GM12878 (cell line): Measurements from ENCODE around the gene SPATS2L. TPM values are rescaled to one million over a fixed set of nuclear protein-coding genes. Genes with fewer than 3 reads are reported as not detected.

Experiments used
- ATAC-seq: fragments of 200-7000 bp; cut with Tn5 transposase; 3 replicates; pipeline ENCODE4 v1.9.1; 2020; ENCODE audit warnings: mild to moderate bottlenecking, moderate library complexity
- BruUV-seq: library from RNA; stranded (reverse); fragments of 400-500 nt; replicated peaks from 2 replicates; lab custom pipeline; 2021; lab: Mats Ljungman, UMichigan
- CTCF ChIA-PET: fragments of 300-600 bp; sonication (Branson Sonifier 250); formaldehyde crosslinking; extraction: SDS; loops from one replicate; lab custom pipeline; 2021; ENCODE audit warnings: inconsistent platforms; lab: Yijun Ruan, JAX
- POLR2A ChIA-PET: fragments of 350-600 bp; formaldehyde crosslinking; extraction: SDS; loops from one replicate; lab custom pipeline; 2021; ENCODE audit warnings: inconsistent platforms; lab: Charles Lee
- RAD21 ChIA-PET: fragments of 300-600 bp; sonication (Branson Sonifier 250); formaldehyde crosslinking; loops from one replicate; lab custom pipeline; 2023; ENCODE audit warnings: antibody characterized with exemption; ENCODE audit not compliant: unreplicated experiment; lab: Charles Lee
- SMC1A ChIA-PET: fragments of 300-600 bp; sonication (Branson Sonifier 250); formaldehyde crosslinking; loops from one replicate; lab custom pipeline; 2023; ENCODE audit not compliant: unreplicated experiment, uncharacterized antibody; lab: Charles Lee
- DNase-seq: peaks from one replicate; pipeline ENCODE4 v3.0.0-alpha.2; 2011; ENCODE audit warnings: low read depth, low spot score
- FAIRE-seq: peaks from 3 replicates; lab custom pipeline; 2011; peaks lifted over from hg19 to GRCh38; lab: Jason Lieb, UNC
- H2AFZ ChIP-seq: 2 replicates; pipeline ENCODE4 v1.6.0; 2011; ENCODE audit warnings: low read depth, low read length, control low read depth; ENCODE audit not compliant: control insufficient read depth
- H3K27ac ChIP-seq: 2 replicates; pipeline ENCODE4 v1.5.1; 2011; ENCODE audit warnings: control low read depth; ENCODE audit not compliant: control insufficient read depth, insufficient read depth
- H3K27me3 ChIP-seq, 2 experiments: replicated peaks in 1 of 2; 2 replicates each; pipeline versions ENCODE4 v1.6.0 to v1.6.1; 2011; ENCODE audit warnings: low read length in 1 of 2; ENCODE audit not compliant: control insufficient read depth in 2 of 2, insufficient read depth in 2 of 2
- H3K36me3 ChIP-seq, 2 experiments: 2 replicates each; pipeline ENCODE4 v1.5.1; 2011; ENCODE audit warnings: low read length in 1 of 2; ENCODE audit not compliant: control insufficient read depth in 2 of 2, insufficient read depth in 2 of 2
- H3K4me1 ChIP-seq: 2 replicates; pipeline ENCODE4 v1.6.1; 2011; ENCODE audit warnings: mild to moderate bottlenecking, low read length, moderate library complexity, mixed read lengths; ENCODE audit not compliant: control insufficient read depth, insufficient read depth
- H3K4me2 ChIP-seq: 2 replicates; pipeline ENCODE4 v1.6.0; 2011; ENCODE audit warnings: control low read depth; ENCODE audit not compliant: control insufficient read depth, insufficient read depth
- H3K4me3 ChIP-seq: fragments of 200-600 bp; sonication (generic); 2 replicates; pipeline ENCODE4 v1.5.1; 2016
- H3K79me2 ChIP-seq: 2 replicates; pipeline ENCODE4 v1.6.0; 2011; ENCODE audit warnings: low read length; ENCODE audit not compliant: control insufficient read depth, insufficient read depth
- H3K9ac ChIP-seq: 2 replicates; pipeline ENCODE4 v1.8.0; 2011; ENCODE audit warnings: low read length, control low read depth, mixed read lengths; ENCODE audit not compliant: control insufficient read depth, insufficient read depth
- H3K9me3 ChIP-seq: replicated peaks from 3 replicates; pipeline ENCODE4 v1.5.1; 2011; ENCODE audit warnings: mild to moderate bottlenecking, low read length; ENCODE audit not compliant: control insufficient read depth, insufficient read depth
- H4K20me1 ChIP-seq: 2 replicates; pipeline ENCODE4 v1.6.0; 2011; ENCODE audit not compliant: control insufficient read depth, insufficient read depth
- NFIC ChIP-seq: IDR thresholded peaks from 2 replicates; pipeline ENCODE4 v1.6.1; 2012; ENCODE audit warnings: low read depth, mild to moderate bottlenecking, inconsistent platforms, low read length, moderate library complexity
- RELB ChIP-seq: fragments of 450-650 bp; IDR thresholded peaks from 2 replicates; pipeline ENCODE4 v1.6.1; 2017; ENCODE audit warnings: low read depth, mild to moderate bottlenecking, moderate library complexity
- ZBTB40 ChIP-seq: fragments of 450-650 bp; IDR thresholded peaks from 2 replicates; pipeline ENCODE4 v1.6.1; 2016; ENCODE audit warnings: mild to moderate bottlenecking, moderate library complexity, borderline replicate concordance
- ZNF274 ChIP-seq: IDR thresholded peaks from one replicate; pipeline ENCODE4 v1.8.0; 2011; ENCODE audit not compliant: insufficient read length, insufficient read depth
- WGBS: methylation state at CpG from one replicate; pipeline ENCODE4 v1.1.6; 2016; ENCODE audit warnings: low lambda C conversion rate; ENCODE audit not compliant: insufficient replicate concordance, insufficient coverage; ENCODE audit errors: missing lambda C conversion rate; 5-methylcytosine and 5-hydroxymethylcytosine counted together
- in situ Hi-C: fragments of 300-500 bp; cut with MboI; formaldehyde crosslinking; loops from 9 replicates; pipeline ENCODE4 v1.14.3; 2018; ENCODE audit warnings: mixed read lengths
- intact Hi-C: fragments of 100-400 bp; cut with micrococcal nuclease; formaldehyde crosslinking; loops from one replicate; pipeline ENCODE4 v1.14.2; 2022; ENCODE audit not compliant: unreplicated experiment
- polyA plus RNA-seq, 11 experiments: library from polyadenylated mRNA; depleted of rRNA in 4 of 11; unstranded in 6 of 11; stranded (reverse) in 5 of 11; fragments of >200 nt; fragmentation: Nextera tagmentation in 4 of 11; fragmentation: Illumina TruSeq in 1 of 11; extraction: Ambion mirVana in 4 of 11; extraction: Trizol in 1 of 11; gene quantifications; 1 replicate in 1 of 11; 2 replicates in 10 of 11; pipeline versions ENCODE4 v1.2.1 to v1.2.3, GENCODE V29; 2011 to 2016; ENCODE audit warnings: inconsistent platforms in 2 of 11, missing spikeins in 2 of 11, low read depth in 1 of 11
- total RNA-seq, 4 experiments: library from RNA; depleted of rRNA in 3 of 4; stranded (reverse); fragments of >200 nt in 3 of 4; fragmentation: Illumina TruSeq in 1 of 4; extraction: Trizol in 1 of 4; gene quantifications; 2 replicates each; pipeline versions ENCODE4 v1.2.1 to v1.2.3, GENCODE V29; 2013 to 2021

SPATS2L gene
- total and polyA plus RNA-seq, 10 of the 15 experiments (the other 5 are each of a cell fraction or from before 2014, with no cell fraction given) = 5.2 to 30.0 (median 20.1) TPM

GRCh38 chr2:200356857-200357384 lies 50.4 kb downstream of the SPATS2L start:
- Histone ChIP-seq H3K27me3 (no peaks in the 10 kb centered on the region), H2AFZ (no peak overlapping the region), H3K4me2 (no peak overlapping the region), H3K9ac (no peak overlapping the region), H3K27ac (no peak overlapping the region), H3K79me2 (no peaks in the 10 kb centered on the region), H3K9me3 (no peaks in the 10 kb centered on the region), H4K20me1 (no peaks in the 10 kb centered on the region), H3K4me3 (no peak overlapping the region), H3K4me1 (no peaks in the 10 kb centered on the region), H3K36me3 (no peaks in the 10 kb centered on the region; a peak in 1 of 4 replicates)
- no peak for TF ChIP-seq ZNF274
- TF ChIP-seq ZBTB40 = no peak
- no peak for TF ChIP-seq RELB
- TF ChIP-seq NFIC = no peak
- CTCF ChIA-PET = no interaction called here
- no TSS peak for BruUV-seq
- RAD21 ChIA-PET = no interaction called here
- POLR2A ChIA-PET = no interaction called here
- no peak for FAIRE-seq
- DNase-seq = no peak
- no peak for ATAC-seq
- WGBS = 60% methylated on average over 1 of the region's 1 CpG
- SMC1A ChIA-PET = no interaction called here
- intact Hi-C loops = no loop called here
- in situ Hi-C loops = no loop called here
